A549 (cell line): ENCODE results near the gene CDYL. TPM values are rescaled to one million over a fixed set of nuclear protein-coding genes. Genes with fewer than 3 reads are reported as not detected.

Source experiments
- ATAC-seq, 2 experiments: fragments of 200-7000 bp in 1 of 2; fragments of >200 bp in 1 of 2; cut with Nextera tagmentation in 1 of 2; cut with Tn5 transposase in 1 of 2; 3 replicates each; pipeline versions ENCODE4 v1.8.0 to v1.9.1; 2018 to 2020; ENCODE audit warnings: mild to moderate bottlenecking in 1 of 2, moderate library complexity in 1 of 2
- CTCF ChIA-PET: fragments of 300-600 bp; sonication (Branson Sonifier 250); formaldehyde crosslinking; extraction: SDS; loops from one replicate; lab custom pipeline; 2021; ENCODE audit warnings: antibody characterized with exemption, inconsistent platforms; lab: Yijun Ruan, JAX
- POLR2A ChIA-PET: fragments of 350-600 bp; formaldehyde crosslinking; extraction: SDS; loops from one replicate; lab custom pipeline; 2021; ENCODE audit warnings: antibody characterized with exemption, inconsistent platforms; lab: Yijun Ruan, JAX
- DNase-seq, 2 experiments: peaks; one replicate each; pipeline versions ENCODE4 v3.0.0 to v3.0.0-alpha.2; 2011 to 2016; ENCODE audit warnings: low read depth in 1 of 2, low spot score in 1 of 2
- FAIRE-seq: peaks from 2 replicates; lab custom pipeline; 2011; peaks lifted over from hg19 to GRCh38; lab: Jason Lieb, UNC
- H3K27ac ChIP-seq, 2 experiments: fragments of >200 bp; sonication (Bioruptor Twin); formaldehyde crosslinking; 3 replicates each; pipeline ENCODE4 v1.5.1; 2016 to 2017
- H3K4me1 ChIP-seq: fragments of >200 bp; sonication (Bioruptor Twin); formaldehyde crosslinking; 3 replicates; pipeline ENCODE4 v1.6.1; 2016
- H3K4me2 ChIP-seq: fragments of >200 bp; sonication (Bioruptor Twin); formaldehyde crosslinking; 3 replicates; pipeline ENCODE4 v1.6.1; 2016
- H3K4me3 ChIP-seq: fragments of >200 bp; sonication (Bioruptor Twin); formaldehyde crosslinking; 3 replicates; pipeline ENCODE4 v1.5.1; 2016
- H3K9me3 ChIP-seq: fragments of >200 bp; sonication (Bioruptor Twin); formaldehyde crosslinking; 3 replicates; pipeline ENCODE4 v1.6.1; 2016
- CBX2 ChIP-seq: fragments of 200-600 bp; sonication (generic); IDR thresholded peaks from 2 replicates; pipeline ENCODE4 v1.6.1; 2016; ENCODE audit warnings: low read depth, mild to moderate bottlenecking, borderline replicate concordance
- CEBPB ChIP-seq, 2 experiments: fragments of >200 bp in 1 of 2; sonication (Bioruptor Twin) in 1 of 2; formaldehyde crosslinking in 1 of 2; IDR thresholded peaks; 2 replicates each; pipeline ENCODE4 v1.6.1; 2012 to 2016
- CHD2 ChIP-seq: fragments of 150-350 bp; IDR thresholded peaks from 2 replicates; pipeline ENCODE4 v1.6.1; 2014; ENCODE audit warnings: low read length; ENCODE audit not compliant: partially characterized antibody
- EHF ChIP-seq: fragments of 250-450 bp; sonication (Bioruptor Pico); IDR thresholded peaks from 2 replicates; pipeline ENCODE4 v1.5.0; 2020; ENCODE audit warnings: mild to moderate bottlenecking
- EHMT2 ChIP-seq: fragments of 200-600 bp; sonication (generic); IDR thresholded peaks from 2 replicates; pipeline ENCODE4 v1.6.1; 2016; ENCODE audit warnings: antibody characterized with exemption, low read depth, mild to moderate bottlenecking, moderate library complexity
- EP300 ChIP-seq, 2 experiments: fragments of >200 bp; sonication (Bioruptor Twin); formaldehyde crosslinking; IDR thresholded peaks; 2 replicates in 1 of 2; 3 replicates in 1 of 2; pipeline ENCODE4 v1.6.1; 2016 to 2017
- FOSB ChIP-seq: fragments of 250-450 bp; sonication (Bioruptor Pico); IDR thresholded peaks from 2 replicates; pipeline ENCODE4 v1.5.0; 2020; ENCODE audit warnings: mild to moderate bottlenecking, moderate library complexity
- FOSL2 ChIP-seq, 2 experiments: fragments of 450-650 bp in 1 of 2; fragments of >200 bp in 1 of 2; sonication (Bioruptor Twin) in 1 of 2; formaldehyde crosslinking; IDR thresholded peaks; 2 replicates each; pipeline versions ENCODE4 v1.5.0 to v1.6.1; 2016 to 2020; ENCODE audit warnings: mild to moderate bottlenecking in 1 of 2, moderate library complexity in 1 of 2
- HDAC2 ChIP-seq: fragments of 200-600 bp; sonication (generic); IDR thresholded peaks from 2 replicates; pipeline ENCODE4 v1.6.1; 2016
- HEYL ChIP-seq: fragments of 250-450 bp; sonication (Bioruptor Pico); IDR thresholded peaks from 2 replicates; pipeline ENCODE4 v1.8.0; 2021; ENCODE audit warnings: mild to moderate bottlenecking, moderate library complexity
- HOXA7 ChIP-seq: fragments of 250-450 bp; sonication (Bioruptor Pico); IDR thresholded peaks from 2 replicates; pipeline ENCODE4 v1.5.0; 2020; ENCODE audit warnings: mild to moderate bottlenecking, moderate library complexity
- JUN ChIP-seq, 2 experiments: fragments of >200 bp; sonication (Bioruptor Twin); formaldehyde crosslinking; IDR thresholded peaks; 2 replicates in 1 of 2; 3 replicates in 1 of 2; pipeline ENCODE4 v1.6.1; 2016 to 2017
- KDM5A ChIP-seq: fragments of 200-600 bp; sonication (generic); IDR thresholded peaks from 2 replicates; pipeline ENCODE4 v1.6.1; 2016; ENCODE audit warnings: antibody characterized with exemption, mild to moderate bottlenecking
- MAZ ChIP-seq: fragments of 150-350 bp; IDR thresholded peaks from 2 replicates; pipeline ENCODE4 v1.6.1; 2014; ENCODE audit warnings: antibody characterized with exemption, low read depth, low read length, borderline replicate concordance
- MYC ChIP-seq: IDR thresholded peaks from 2 replicates; pipeline ENCODE4 v1.6.1; 2012; ENCODE audit warnings: mild to moderate bottlenecking, inconsistent platforms, low read length, improper control_type of control experiment, borderline replicate concordance
- NPAS2 ChIP-seq: fragments of 250-450 bp; sonication (Bioruptor Pico); IDR thresholded peaks from 2 replicates; pipeline ENCODE4 v1.8.0; 2022; ENCODE audit warnings: mild to moderate bottlenecking, moderate library complexity, borderline replicate concordance
- NR3C1 ChIP-seq: fragments of >200 bp; sonication (Bioruptor Twin); formaldehyde crosslinking; IDR thresholded peaks from 3 replicates; pipeline ENCODE4 v1.6.1; 2017
- PHF8 ChIP-seq: fragments of 200-600 bp; sonication (generic); IDR thresholded peaks from 2 replicates; pipeline ENCODE4 v1.6.1; 2016; ENCODE audit warnings: low read depth, mild to moderate bottlenecking, antibody characterized with exemption, moderate library complexity, borderline replicate concordance
- RARB ChIP-seq: fragments of 250-450 bp; sonication (Bioruptor Pico); IDR thresholded peaks from 2 replicates; pipeline ENCODE4 v1.8.0; 2021; ENCODE audit warnings: mild to moderate bottlenecking, moderate library complexity
- RNF2 ChIP-seq: fragments of 200-600 bp; sonication (generic); IDR thresholded peaks from 2 replicates; pipeline ENCODE4 v1.6.1; 2016; ENCODE audit warnings: low read depth, mild to moderate bottlenecking, antibody characterized with exemption, moderate library complexity, borderline replicate concordance
- SMC3 ChIP-seq: fragments of >200 bp; sonication (Bioruptor Twin); formaldehyde crosslinking; IDR thresholded peaks from 3 replicates; pipeline ENCODE4 v1.6.1; 2018; ENCODE audit warnings: inconsistent platforms
- SREBF2 ChIP-seq: fragments of 450-650 bp; IDR thresholded peaks from 2 replicates; pipeline ENCODE4 v1.6.1; 2014; ENCODE audit warnings: mild to moderate bottlenecking, moderate library complexity
- TFCP2L1 ChIP-seq: fragments of 250-450 bp; sonication (Bioruptor Pico); IDR thresholded peaks from 2 replicates; pipeline ENCODE4 v1.5.0; 2021; ENCODE audit warnings: mild to moderate bottlenecking
- TP53 ChIP-seq: fragments of 250-450 bp; sonication (Bioruptor Pico); IDR thresholded peaks from 2 replicates; pipeline ENCODE4 v1.5.0; 2021; ENCODE audit warnings: mild to moderate bottlenecking, moderate library complexity
- ZNF302 ChIP-seq: fragments of 250-450 bp; sonication (Bioruptor Pico); IDR thresholded peaks from 2 replicates; pipeline ENCODE4 v1.9.0; 2021; ENCODE audit warnings: inconsistent platforms, mild to moderate bottlenecking, moderate library complexity
- WGBS: methylation state at CpG from one replicate; pipeline ENCODE4 v1.1.6; 2017; ENCODE audit errors: missing lambda C conversion rate; 5-methylcytosine and 5-hydroxymethylcytosine counted together
- polyA plus RNA-seq, 4 experiments: library from polyadenylated mRNA; depleted of rRNA in 3 of 4; stranded (reverse); fragments of >200 nt; fragmentation: RNase III in 1 of 4; extraction: RNeasy Plus Mini Kit Qiagen cat#74134 plus additional on column Dnase treatment in 1 of 4; gene quantifications; 2 replicates in 3 of 4; 3 replicates in 1 of 4; pipeline ENCODE4 v1.2.3, GENCODE V29; 2011 to 2017
- TF ChIP-seq, protein P1 (sequence below): fragments of 250-450 bp; sonication (Bioruptor Pico); IDR thresholded peaks from 2 replicates; pipeline ENCODE4 v1.5.0; 2021; ENCODE audit warnings: mild to moderate bottlenecking, moderate library complexity, borderline replicate concordance
- TF ChIP-seq, protein P2 (sequence below): fragments of 200-600 bp; sonication (generic); IDR thresholded peaks from 2 replicates; pipeline ENCODE4 v1.6.1; 2016; ENCODE audit warnings: antibody characterized with exemption, mild to moderate bottlenecking, moderate library complexity
- TF ChIP-seq, protein P3 (sequence below): fragments of >200 bp; sonication (Bioruptor Twin); formaldehyde crosslinking; IDR thresholded peaks from 2 replicates; pipeline ENCODE4 v1.6.1; 2016
- TF ChIP-seq, protein P4 (sequence below): fragments of >200 bp; sonication (Bioruptor Twin); formaldehyde crosslinking; IDR thresholded peaks from 3 replicates; pipeline ENCODE4 v1.5.1; 2016
- TF ChIP-seq, protein P5 (sequence below): IDR thresholded peaks from 2 replicates; pipeline ENCODE4 v1.6.1; 2012; ENCODE audit warnings: low read depth, borderline replicate concordance
- TF ChIP-seq, protein P6 (sequence below): IDR thresholded peaks from 2 replicates; pipeline ENCODE4 v1.6.1; 2012

The CDYL gene
- polyA plus RNA-seq, 2 of the 4 experiments (the other 2 are of a cell fraction), result 18.6 to 42.7 TPM

DNA sequence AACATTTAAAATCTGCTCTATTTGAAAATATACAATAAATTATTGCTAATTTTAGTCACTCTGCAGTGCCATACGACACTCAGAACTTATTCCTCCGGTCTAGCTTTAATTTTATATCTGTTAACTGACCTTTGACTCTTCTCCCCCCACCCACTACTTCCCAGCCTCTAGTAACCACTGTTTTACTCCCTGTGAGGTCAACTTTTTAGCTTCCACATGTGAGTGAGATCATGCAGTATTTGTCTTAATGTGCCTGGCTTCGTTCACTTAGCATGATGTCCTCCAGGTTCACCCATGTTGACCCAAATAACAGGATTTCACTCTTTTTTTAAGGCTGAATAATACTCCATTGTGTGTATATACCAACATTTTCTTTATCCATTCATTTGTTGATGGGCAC lies 146.9 kb downstream of the CDYL start:
- DNase-seq (no peak), ATAC-seq (no peak), FAIRE-seq (no peak)
- Histone ChIP-seq H3K27ac (no peak overlapping the region), H3K4me2 (no peak overlapping the region), H3K4me3 (no peak overlapping the region), H3K9me3 (no peaks in the 10 kb centered on the region), H3K4me1 (0 out of 3 replicates have a peak, but pooled peaks cover 2% of the 10 kb centered on the region)
- 90% methylated on average over 3 of the region's 3 CpGs for WGBS
- ChIA-PET CTCF (interaction anchor here (0.7 kb wide), 1 partner anchor 99 kb away, joined by 3 read pairs; no protein-coding TSS in a partner anchor), POLR2A (no interaction called here)
- TF ChIP-seq HEYL (CRISPR knock-in tag) (no peak), NPAS2 (no peak), CHD2 (no peak), RNF2 (no peak), CEBPB (IDR thresholded peaks at IDR 0.05) (no peak), TP53 (CRISPR knock-in tag) (no peak), EP300 (IDR thresholded peaks at IDR 0.05) (no peak), JUN (IDR thresholded peaks at IDR 0.05) (no peak), MYC (no peak), FOSB (CRISPR knock-in tag) (no peak), TFCP2L1 (CRISPR knock-in tag) (no peak), SREBF2 (no peak), CBX2 (no peak), EHMT2 (no peak), HDAC2 (no peak), FOSL2 (IDR thresholded peaks at IDR 0.05) (no peak), FOSL2 (CRISPR knock-in tag; IDR thresholded peaks at IDR 0.05) (no peak), NR3C1 (no peak)
- TF ChIP-seq, protein P1, sequence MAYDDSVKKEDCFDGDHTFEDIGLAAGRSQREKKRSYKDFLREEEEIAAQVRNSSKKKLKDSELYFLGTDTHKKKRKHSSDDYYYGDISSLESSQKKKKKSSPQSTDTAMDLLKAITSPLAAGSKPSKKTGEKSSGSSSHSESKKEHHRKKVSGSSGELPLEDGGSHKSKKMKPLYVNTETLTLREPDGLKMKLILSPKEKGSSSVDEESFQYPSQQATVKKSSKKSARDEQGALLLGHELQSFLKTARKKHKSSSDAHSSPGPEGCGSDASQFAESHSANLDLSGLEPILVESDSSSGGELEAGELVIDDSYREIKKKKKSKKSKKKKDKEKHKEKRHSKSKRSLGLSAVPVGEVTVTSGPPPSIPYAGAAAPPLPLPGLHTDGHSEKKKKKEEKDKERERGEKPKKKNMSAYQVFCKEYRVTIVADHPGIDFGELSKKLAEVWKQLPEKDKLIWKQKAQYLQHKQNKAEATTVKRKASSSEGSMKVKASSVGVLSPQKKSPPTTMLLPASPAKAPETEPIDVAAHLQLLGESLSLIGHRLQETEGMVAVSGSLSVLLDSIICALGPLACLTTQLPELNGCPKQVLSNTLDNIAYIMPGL (CRISPR knock-in tag), result no peak
- TF ChIP-seq, protein P2, sequence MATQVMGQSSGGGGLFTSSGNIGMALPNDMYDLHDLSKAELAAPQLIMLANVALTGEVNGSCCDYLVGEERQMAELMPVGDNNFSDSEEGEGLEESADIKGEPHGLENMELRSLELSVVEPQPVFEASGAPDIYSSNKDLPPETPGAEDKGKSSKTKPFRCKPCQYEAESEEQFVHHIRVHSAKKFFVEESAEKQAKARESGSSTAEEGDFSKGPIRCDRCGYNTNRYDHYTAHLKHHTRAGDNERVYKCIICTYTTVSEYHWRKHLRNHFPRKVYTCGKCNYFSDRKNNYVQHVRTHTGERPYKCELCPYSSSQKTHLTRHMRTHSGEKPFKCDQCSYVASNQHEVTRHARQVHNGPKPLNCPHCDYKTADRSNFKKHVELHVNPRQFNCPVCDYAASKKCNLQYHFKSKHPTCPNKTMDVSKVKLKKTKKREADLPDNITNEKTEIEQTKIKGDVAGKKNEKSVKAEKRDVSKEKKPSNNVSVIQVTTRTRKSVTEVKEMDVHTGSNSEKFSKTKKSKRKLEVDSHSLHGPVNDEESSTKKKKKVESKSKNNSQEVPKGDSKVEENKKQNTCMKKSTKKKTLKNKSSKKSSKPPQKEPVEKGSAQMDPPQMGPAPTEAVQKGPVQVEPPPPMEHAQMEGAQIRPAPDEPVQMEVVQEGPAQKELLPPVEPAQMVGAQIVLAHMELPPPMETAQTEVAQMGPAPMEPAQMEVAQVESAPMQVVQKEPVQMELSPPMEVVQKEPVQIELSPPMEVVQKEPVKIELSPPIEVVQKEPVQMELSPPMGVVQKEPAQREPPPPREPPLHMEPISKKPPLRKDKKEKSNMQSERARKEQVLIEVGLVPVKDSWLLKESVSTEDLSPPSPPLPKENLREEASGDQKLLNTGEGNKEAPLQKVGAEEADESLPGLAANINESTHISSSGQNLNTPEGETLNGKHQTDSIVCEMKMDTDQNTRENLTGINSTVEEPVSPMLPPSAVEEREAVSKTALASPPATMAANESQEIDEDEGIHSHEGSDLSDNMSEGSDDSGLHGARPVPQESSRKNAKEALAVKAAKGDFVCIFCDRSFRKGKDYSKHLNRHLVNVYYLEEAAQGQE, result no peak
- TF ChIP-seq, protein P3, sequence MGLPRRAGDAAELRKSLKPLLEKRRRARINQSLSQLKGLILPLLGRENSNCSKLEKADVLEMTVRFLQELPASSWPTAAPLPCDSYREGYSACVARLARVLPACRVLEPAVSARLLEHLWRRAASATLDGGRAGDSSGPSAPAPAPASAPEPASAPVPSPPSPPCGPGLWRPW, result no peak

DNA sequence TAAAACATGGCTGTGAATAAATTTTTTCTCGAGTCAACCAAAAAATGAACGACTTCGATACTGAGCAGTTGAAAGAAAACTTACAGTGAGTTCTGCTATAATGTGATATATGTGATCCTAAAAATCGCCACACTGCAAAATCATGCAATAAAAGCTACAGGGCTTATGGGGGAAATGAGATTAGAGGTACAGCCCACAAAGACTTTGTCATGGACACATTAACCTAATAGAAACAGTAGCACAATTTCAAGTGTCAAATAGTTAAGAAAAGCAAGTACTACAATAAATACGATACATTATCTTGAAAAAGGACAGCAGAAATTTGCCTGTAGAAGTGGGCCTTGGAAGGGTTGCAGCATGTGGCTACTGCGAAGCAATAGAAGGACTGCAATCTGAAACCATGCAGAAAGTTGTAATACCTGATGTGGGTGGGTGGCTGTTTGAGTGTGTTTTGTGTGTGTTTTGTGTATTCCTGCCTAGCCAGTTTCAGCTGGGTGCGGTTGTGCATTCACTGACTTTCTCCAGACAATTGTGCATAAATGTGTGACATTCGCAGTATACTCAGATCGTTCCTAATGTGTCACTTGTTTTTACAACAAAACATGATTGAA lies 148.6 kb downstream of the CDYL start:
- 92% methylated on average over 9 of the region's 9 CpGs for whole genome bisulfite sequencing
- CTCF ChIA-PET, result no interaction called here
- no peak for ATAC-seq
- TF ChIP-seq, protein P4, sequence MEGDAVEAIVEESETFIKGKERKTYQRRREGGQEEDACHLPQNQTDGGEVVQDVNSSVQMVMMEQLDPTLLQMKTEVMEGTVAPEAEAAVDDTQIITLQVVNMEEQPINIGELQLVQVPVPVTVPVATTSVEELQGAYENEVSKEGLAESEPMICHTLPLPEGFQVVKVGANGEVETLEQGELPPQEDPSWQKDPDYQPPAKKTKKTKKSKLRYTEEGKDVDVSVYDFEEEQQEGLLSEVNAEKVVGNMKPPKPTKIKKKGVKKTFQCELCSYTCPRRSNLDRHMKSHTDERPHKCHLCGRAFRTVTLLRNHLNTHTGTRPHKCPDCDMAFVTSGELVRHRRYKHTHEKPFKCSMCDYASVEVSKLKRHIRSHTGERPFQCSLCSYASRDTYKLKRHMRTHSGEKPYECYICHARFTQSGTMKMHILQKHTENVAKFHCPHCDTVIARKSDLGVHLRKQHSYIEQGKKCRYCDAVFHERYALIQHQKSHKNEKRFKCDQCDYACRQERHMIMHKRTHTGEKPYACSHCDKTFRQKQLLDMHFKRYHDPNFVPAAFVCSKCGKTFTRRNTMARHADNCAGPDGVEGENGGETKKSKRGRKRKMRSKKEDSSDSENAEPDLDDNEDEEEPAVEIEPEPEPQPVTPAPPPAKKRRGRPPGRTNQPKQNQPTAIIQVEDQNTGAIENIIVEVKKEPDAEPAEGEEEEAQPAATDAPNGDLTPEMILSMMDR, result no peak
- TF ChIP-seq EHF (CRISPR knock-in tag), result no peak
- TF ChIP-seq MAZ, result no peak
- TF ChIP-seq RARB (CRISPR knock-in tag), result no peak
- TF ChIP-seq CEBPB (IDR thresholded peaks at IDR 0.05), result no peak
- TF ChIP-seq PHF8, result no peak
- no peak for TF ChIP-seq HOXA7 (CRISPR knock-in tag)
- TF ChIP-seq SREBF2, result no peak
- no peak for TF ChIP-seq ZNF302 (CRISPR knock-in tag)
- TF ChIP-seq KDM5A, result no peak
- TF ChIP-seq, protein P5, sequence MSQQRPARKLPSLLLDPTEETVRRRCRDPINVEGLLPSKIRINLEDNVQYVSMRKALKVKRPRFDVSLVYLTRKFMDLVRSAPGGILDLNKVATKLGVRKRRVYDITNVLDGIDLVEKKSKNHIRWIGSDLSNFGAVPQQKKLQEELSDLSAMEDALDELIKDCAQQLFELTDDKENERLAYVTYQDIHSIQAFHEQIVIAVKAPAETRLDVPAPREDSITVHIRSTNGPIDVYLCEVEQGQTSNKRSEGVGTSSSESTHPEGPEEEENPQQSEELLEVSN, result no peak
- no peak for TF ChIP-seq SMC3
- no peak for TF ChIP-seq FOSL2 (IDR thresholded peaks at IDR 0.05)
- TF ChIP-seq FOSL2 (CRISPR knock-in tag; IDR thresholded peaks at IDR 0.05), result no peak
- TF ChIP-seq, protein P6, sequence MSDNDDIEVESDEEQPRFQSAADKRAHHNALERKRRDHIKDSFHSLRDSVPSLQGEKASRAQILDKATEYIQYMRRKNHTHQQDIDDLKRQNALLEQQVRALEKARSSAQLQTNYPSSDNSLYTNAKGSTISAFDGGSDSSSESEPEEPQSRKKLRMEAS, result no peak

More for the DNA sequence above, 148.6 kb downstream of the CDYL start:
- H3K4me2 ChIP-seq, result no peak overlapping the region
- no peaks in the 10 kb centered on the region for H3K9me3 ChIP-seq
- H3K4me3 ChIP-seq, result no peak overlapping the region
- FAIRE-seq (no peak), DNase-seq (no peak)
- peaks cover 3% of the 10 kb centered on the region; the same call in 1 of the 3 replicates for H3K4me1 ChIP-seq
- POLR2A ChIA-PET, result no interaction called here
- H3K27ac ChIP-seq, result no peak overlapping the region
